Lung microvascular endothelial cell (primary cell): ENCODE measurements around the gene C10orf143. TPM values are rescaled to one million over a fixed set of nuclear protein-coding genes. Genes with fewer than 3 reads are reported as not detected.
"Not testable (repeated sequence)": the region's sequence is repeated elsewhere in the genome, so short reads cannot be mapped to it uniquely, and the experiment has no call there.

ENCODE experiments used
- DNase-seq, 2 donors: peaks; one replicate each; pipeline versions ENCODE4 v3.0.0 to v3.0.0-alpha.2; 2010; ENCODE audit warnings: low read depth in 2 of 2
- total RNA-seq: library from RNA; depleted of rRNA; stranded (reverse); fragments of >200 nt; gene quantifications from 2 replicates; pipeline ENCODE4 v1.2.1, GENCODE V29; 2014

Gene C10orf143
- total RNA-seq, 1 donor from 2014 or later: 0.40 TPM

DNA sequence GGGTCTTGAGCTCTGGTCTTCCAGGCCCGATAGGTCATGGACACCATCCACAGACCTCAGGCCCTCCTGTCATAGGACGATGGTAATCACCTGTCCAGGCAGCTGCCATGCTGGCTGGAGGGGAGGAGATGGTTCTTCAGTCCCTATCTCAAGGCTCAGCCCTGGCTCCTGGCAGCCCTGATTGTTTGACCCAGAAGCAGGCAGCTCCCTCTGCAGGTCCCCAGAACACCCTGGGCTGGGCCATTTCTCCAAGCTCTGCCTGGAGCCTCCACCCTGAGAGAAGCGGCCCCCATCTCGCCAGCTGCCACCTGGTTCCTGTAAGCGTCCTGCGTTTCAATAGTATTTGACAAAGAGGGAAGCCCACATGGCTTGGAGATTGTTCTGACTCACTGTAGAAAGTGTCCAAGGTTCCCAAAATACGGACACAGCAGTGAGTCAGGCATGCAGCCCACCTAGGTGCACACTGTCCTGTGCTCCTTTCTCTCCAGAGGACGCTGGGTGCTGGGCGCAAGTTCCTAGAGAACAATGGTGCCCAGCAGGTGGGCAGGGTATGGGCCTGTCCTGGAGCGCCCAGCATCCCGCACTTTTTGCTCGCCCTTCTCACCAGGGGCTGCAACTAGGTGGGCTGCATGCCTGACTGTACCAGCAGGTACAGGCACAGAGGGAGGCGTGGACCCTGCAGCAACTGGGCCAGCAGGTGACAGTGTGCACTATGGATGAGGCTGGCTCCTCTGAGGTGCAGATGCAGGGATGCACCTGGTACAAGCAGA is 74.1 kb downstream of the C10orf143 start:
- DNase-seq: no peak

DNA sequence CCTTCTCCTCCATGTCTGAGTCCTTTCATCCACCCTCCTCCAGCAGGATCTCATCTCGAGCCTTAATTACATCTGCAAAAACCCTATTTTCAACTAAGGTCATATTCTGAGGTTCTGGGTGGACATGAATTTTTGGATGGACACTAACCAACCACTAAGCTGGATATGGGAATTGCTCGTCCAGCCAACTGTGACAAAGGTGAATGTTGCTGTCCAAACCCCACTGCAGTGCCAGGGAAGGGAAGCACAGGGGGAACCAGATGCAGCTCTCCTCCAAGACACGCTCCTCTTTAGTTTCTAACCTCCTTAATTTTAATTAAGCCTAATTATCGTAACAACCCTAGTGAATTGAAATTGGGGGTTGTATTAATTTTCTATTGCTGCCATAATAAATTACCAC is 81.4 kb downstream of the C10orf143 start:
- DNase-seq: no peak

DNA sequence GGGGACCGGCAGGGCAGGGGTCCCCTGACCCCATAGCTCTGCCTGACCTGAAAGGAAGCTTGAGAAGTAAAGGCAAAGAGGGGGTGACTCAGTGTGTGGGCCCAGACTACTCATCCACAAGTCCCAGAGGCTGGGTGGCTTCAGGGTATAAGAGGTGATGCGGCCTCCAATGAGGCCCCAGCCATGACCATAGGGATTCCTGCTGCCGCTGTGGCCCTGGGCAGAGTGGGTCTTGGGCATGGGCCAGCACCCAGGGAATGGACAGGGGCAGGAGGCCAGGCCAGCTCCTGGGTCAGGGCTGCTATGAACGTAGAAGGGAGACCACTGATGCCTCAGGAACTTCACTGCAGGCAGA is 82.2 kb downstream of the C10orf143 start:
- no peak for DNase-seq

DNA sequence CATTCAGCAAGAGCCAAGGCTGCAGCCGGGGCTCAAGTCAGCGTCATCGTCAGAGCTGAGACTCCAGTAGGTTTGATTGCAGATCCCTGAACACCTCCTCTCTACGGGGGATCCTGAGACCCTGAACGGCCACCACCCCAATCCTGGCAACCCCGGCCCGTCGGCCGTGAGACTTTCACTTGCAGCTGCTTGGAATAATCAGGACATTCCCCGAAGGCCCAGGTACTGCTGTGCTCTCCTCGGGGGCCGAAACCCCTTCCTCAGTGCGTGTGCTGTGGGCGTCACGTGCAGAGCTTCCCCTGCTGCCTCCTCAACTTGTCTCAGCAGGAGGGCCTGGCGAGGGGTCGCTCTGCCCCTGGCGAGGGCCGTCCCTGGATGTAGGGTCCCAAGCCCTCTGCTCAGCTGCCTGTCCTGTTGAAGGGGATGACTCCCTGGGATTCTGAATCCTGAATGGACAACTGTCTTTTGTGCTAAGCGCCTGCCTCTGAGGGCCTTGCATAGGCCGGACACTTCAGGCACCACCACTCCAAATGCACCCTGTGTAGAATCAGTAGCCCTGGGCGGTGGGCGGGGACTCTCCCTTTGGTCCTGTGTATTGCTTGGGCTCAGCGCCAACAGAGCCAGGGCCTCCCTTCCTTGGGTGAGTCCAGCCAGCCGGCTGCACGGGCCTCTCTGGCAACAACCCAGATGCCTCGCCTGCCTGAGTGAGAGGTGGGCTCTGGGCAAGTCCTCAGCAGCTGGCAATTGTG is 82.7 kb downstream of the C10orf143 start:
- DNase-seq: no peak

DNA sequence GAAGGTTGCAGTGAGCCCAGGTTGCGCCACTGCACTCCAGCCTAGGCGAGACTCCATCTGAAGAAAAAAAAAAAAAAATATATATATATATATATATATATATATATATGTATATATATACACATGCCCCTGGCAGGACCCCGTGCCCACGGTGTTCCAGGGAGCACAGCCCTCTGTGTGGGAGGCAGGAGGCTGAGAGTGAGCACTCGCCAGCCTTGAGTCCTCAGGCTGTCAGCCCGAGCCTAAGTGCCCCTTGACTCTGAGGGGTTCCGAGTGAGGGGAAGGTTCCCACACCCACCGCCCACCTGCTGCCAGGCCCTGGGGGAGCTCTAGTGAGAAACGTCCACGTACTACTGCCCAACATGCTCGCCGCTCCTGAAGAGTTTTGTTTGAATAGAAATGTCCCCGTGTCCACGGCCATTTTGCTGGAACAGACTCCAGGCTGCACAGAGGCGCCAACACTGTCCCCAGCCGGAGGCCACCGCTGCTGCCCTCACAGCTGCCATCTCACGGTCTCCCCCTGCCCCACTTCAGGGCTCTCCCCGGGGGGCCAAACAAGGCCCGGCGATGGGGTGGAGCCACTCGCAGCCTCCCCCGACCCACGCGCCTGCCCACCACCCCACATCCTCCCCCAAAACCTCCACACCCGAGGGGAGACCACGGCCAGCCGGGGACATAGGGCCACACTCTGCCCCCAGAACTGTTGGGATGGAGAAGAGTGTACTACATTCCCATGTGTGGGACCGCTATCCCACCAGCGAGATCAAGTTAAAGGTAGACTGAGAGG is 83.8 kb downstream of the C10orf143 start:
- DNase-seq: no peak

DNA sequence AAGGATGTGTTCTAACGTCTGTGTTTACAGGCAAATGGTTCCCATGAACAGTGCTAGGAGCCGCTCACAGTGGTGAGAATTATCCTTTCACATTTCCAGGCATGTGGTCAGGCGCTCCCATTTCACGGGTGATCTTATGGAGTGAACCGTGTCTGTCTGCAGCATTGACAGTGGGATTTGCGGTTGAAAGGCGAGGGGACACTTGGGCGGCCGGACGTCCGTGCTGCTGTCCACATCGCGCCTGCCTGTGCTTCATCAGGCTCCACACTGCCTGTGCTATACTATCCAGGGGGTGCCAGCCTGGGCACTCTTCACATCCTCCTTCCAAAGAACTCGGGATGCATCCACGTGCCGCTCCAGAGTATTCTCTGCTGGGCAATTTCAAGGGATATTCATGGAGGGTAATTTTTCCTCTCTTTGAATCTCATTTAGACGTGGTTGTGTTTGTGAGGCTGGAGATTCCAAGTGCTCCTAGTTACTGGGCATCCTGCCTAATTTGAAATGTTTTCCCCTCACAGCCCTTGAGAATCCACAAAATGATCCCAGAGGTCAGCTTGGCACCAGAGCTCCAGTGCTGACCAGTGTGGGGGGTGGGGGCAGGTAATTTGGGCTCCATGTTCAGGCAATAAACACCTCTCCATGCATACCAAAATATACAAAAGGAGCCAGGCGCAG is 84.7 kb downstream of the C10orf143 start:
- no peak for DNase-seq

DNA sequence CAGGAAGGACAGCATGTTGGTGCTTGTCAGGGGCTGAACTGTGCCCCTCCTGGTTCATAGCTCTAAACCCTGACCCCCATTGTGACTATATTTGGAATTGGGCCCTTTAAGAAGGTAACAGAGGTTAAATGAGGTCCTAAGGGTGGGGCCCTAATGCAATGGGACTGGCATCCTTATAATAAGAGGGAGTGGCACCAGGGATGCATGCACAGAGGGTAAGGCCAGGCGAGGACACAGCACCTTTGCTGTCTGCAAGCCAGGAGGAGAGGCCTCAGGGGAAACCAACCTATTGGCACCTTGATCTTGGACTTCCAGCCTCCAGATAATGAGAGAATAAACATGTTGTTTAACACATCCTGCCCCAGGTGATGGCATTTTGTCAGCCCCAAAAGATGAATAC is 85.3 kb downstream of the C10orf143 start:
- no peak for DNase-seq

DNA sequence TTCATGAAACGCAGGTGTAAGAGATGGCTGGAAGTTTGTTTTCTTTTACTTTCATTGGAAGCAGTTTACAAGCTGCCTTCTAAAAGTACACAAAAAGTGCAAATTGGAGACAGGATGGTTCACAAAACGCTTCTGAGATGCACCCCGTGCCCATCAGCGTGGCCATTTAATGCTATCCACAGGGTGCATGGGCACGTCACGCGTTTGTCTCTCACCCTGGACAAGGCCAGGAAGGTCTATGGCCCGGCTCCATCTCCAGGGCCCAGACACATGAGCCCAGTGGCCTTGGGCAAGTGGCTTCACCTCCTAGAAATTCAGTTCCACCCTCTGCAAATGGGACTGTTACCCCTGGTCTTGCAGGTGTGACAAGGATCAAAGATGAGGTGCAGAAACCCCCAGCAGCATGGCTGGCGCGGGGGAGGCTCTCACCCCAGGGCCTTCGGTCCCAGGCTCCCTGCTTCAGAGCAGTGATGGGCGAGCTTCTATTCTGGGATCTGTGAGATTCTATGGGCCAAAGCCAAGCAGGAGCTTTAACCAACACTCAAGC is 85.8 kb downstream of the C10orf143 start:
- DNase-seq: no peak

DNA sequence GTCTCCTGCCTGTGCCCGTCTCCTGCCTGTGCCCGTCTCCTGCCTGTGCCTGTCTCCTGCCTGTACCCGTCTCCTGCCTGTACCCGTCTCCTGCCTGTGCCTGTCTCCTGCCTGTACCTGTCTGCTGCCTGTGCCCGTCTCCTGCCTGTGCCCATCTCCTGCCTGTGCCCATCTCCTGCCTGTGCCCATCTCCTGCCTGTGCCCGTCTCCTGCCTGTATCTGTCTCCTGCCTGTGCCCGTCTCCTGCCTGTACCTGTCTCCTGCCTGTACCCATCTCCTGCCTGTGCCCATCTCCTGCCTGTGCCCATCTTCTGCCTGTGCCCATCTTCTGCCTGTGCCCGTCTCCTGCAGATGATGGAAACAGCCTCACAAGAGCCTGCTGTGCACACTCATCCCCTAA is 86.3 kb downstream of the C10orf143 start:
- not testable (repeated sequence) for DNase-seq

DNA sequence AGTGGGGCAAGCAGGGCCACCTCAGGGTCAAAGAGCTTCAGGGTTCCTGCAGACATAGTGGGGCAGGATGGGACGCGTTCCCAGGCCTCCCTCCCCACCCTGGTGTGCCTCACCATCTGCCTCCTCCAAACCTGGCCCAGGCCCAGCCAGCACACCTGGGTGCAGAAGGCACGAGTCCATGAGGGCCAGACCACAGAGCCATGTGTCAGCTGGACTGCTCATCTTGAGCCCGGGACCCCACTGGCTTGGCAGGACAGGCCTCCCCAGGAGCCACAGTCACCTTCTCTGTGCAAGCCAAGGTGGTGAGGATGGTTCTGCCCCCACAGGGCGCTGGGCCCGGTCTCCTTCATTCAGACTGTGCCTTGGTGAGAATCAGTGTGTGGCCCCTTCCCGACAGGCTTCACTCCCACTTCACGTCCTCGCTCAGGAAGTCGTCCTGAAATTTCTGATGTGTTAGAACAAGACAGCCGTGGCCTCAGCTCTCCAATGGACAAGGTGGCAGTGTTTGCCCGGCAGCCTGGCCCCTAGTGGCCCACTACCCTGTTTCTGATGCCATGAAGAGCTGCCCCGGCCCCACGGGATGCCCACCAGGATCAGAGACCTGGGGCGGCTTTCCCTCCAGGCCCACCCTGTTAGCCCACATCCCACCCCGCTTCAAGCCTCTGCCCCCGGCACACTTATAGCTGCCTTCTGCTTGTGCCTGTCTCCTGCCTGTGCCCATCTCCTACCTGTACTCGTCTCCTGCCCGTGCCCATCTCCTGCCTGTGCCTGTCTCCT is 87.0 kb downstream of the C10orf143 start:
- DNase-seq: no peak

DNA sequence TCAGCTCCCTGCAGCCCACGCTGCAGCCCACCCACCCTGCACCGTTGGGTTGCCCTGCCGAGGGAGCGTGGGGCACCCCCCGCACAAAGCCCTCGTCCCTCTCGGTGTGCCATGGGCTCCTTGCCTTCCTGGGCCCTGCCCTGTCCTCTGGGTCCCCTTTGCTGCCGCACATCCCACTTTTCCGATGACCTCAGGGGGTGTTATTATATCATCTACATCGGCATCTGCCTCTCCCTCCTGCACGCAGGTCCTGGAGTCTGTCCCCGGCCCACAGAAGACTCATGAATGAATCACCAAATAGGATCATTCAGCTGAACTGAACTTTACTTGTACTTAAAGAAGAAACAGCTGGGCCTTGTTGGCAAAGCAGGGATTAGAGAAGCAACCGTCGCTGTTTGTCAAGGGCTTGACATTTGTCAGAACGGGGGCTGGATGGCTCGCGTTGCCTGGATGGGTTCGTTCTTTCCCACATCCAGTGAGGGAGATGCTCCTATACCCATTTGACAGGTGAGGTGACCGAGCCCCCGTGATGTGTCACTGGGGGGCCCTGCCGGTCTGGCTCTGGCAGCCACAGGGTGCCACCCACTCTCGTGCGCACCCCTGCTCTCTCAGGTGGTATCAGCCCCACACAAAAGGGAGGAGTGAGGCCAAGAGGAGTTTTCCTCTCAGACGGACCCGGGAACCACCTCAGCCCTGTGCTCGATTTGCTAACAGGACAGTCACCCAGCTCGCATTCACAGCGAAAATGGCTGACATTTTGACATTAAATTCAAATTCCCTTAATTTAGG is 87.9 kb downstream of the C10orf143 start:
- DNase-seq: no peak

DNA sequence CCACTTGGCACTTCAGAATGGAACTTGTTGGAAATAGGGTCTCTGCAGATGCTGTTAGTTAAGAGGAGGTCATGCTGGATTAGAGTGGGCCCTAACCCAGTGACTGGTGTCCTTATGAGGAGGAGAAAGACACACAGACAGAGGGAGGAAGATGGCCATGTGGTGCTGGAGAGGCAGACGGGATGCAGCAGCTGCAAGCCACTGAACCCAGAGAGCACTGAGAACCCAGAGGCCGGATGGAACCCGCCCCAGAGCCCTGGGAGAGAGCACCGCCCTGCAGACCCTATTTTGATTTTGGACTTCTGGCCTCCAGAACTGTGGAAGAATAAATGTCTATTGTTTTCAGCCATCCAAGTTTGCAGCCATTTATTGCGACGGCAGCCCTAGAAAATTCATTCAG is 88.5 kb downstream of the C10orf143 start:
- DNase-seq: no peak

DNA sequence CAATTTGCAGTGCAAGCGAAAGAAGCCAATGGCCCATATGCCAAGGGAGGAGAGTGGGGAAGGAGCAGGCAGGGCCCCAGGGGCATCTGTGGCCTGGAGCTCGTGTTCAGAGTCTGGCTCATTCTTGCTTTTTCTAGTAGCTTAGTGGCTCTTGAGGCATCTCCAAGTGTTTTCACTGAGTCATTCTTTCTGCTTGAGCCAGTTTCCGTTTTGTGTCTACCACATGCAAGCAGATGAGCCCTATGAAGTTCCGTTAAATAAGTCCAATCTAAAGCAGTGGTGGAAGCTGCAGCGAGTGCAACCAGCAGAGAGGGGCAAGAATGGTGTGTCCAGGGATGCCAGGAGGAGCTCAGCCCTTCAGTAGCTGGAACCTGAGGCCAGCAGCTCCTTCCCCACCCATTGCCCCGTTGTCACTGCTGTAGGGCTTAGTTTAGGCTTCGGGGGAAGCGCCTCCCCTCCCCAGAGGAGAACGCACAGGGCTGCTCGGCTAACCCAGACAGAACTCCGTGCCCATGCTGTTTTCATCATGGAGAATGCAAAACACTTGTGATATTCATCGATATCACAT is 89.2 kb downstream of the C10orf143 start:
- DNase-seq: no peak

DNA sequence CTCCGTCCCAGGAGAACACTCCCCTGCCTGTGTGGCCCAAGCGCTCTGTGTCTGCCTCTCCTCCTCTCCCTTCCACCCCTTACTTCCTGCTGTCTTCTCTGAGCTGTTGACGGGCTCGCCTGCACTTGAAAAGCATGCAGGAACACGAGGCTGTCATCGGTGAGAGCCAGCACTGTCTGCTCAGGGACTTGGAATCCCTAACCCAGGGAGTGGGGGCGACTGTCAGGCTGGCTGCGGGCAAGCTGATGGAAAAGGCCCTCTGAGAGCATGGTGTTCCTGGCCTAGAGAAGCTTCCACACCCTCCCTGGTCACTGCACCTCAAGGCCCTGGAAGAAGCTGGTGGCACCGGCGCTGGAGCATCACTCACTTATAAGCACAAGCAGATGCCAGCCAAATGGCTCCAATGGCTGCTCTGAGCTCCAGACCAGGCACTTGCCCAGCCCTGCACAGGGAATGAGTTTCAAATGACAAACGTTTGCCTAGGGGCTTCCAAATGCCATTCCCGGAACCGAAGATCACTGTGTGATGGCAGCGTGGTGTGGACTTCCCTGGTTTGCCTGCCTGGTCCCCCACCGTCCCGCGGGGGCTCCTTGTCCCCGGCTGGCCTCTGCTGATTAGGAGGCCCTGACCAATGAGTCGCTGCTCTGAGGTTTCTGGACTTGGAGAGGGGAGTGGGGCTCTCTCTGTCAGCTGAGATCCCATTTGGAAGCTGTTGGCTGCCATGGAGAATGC is 89.8 kb downstream of the C10orf143 start:
- no peak for DNase-seq

DNA sequence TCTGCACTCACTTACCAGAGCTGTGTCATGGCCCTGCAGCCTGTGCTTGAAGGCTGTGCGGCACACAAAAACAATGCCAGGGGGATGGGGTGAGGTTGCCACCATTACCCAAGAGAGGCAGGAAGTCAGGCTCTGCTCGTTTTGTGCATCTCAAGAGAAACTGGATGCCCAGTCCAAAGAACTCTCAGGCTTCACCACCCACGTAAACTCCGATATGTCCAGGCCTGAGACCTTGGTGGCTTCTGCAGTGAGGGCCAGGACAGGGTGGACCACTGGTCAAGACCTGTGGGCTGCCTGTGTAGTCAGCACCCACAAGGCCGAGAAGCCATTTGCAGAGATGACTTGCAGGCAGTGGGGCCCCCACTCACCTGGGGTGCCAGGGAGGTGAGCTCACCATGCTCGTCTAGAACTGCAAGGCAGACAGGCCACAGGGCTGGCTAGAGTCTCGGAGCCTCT is 91.9 kb downstream of the C10orf143 start:
- DNase-seq: no peak

DNA sequence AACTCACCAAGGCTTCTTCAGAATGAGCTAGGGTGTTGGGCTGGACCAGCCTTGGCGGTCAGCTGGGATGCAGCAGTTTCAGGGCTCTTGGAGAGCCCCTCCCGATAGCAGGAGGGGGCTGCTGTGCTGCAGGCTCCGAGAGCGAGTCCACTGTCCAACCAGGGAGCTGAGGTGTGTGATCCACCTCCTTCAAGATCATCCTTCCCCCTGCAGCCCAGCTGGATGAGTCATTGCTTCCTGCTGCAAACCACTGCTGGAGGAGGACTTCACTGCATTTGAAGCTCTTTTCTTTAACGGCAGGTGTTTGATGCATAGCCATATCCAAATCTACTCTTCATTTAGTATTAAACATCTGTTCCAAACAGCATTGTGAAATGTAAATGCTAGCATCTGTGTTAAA is 92.4 kb downstream of the C10orf143 start:
- no peak for DNase-seq

DNA sequence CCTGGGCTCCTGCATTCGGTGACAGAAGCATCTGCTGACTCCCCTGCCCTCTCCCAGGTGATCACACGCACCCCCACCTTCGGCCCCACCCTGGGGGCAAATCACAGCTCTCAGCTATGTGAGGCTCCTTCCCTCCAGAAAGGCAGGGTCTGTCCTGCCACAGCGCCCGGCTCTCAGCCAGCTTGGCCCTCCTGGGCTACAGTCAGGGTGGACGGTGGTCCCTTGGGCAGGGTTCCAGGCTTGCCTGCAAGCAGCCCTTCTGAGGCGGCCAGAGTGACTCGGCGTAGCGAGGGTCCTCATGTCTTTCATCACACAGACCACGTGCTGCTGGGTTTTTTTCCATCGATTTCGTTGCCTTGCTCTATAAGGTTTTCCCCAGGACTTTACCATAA is 93.0 kb downstream of the C10orf143 start:
- DNase-seq: no peak

DNA sequence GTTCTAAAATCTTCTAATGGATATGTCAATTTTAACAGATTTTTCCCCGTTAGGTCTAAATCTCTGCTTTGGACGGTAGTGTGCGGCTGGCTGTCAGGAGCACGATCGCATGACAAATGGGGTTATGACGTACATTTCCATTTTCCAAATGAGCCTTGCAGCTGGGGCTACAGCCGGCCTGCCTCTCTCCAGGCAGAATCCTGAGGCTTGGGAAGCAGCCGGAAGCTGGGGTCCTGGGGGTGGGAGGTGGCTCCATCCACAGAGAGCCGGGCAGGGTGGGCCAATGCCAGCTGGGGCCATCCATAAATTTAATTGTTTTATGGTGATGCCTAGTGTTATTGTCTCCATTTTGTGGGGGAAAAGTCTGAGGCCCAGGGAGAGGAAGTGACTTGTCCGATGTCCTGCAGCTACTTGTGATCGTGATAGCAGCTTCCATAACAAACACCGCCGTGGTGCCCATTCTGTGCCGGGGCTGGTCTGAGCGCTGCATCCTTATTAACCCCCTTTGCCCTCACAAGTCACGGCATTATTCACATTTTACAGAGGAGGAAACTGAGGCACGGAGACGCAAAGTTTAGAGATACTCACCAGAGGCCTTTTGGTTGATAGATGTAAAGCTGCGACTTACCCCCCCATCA is 93.5 kb downstream of the C10orf143 start:
- DNase-seq: no peak
